ENCODE data around the gene LDLRAD4.
"Not testable (repeated sequence)": the region's sequence is repeated elsewhere in the genome, so short reads cannot be mapped to it uniquely, and the experiment has no call there.

LDLRAD4 gene

GRCh38 chr18:13253786-13254688 lies 35.5 kb downstream of the LDLRAD4 start:
- DNase-seq = no peak

- DNase-seq = no peak
Observed at GRCh38 chr18:13254971-13255927, 36.7 kb downstream of the LDLRAD4 start.

- no peak for DNase-seq
Observed at GRCh38 chr18:13256444-13257305, 38.1 kb downstream of the LDLRAD4 start.

GRCh38 chr18:13257361-13257980 lies 38.9 kb downstream of the LDLRAD4 start:
- DNase-seq = no peak

- DNase-seq = no peak
Observed at GRCh38 chr18:13258921-13259320, 40.4 kb downstream of the LDLRAD4 start.

GRCh38 chr18:13259701-13260100 lies 41.1 kb downstream of the LDLRAD4 start:
- DNase-seq = no peak

GRCh38 chr18:13260197-13260934 lies 41.8 kb downstream of the LDLRAD4 start:
- DNase-seq = no peak

- no peak for DNase-seq
Observed at GRCh38 chr18:13260935-13261640, 42.5 kb downstream of the LDLRAD4 start.

GRCh38 chr18:13261661-13262357 lies 43.2 kb downstream of the LDLRAD4 start:
- DNase-seq = no peak

GRCh38 chr18:13262358-13262680 lies 43.8 kb downstream of the LDLRAD4 start:
- DNase-seq = not testable (repeated sequence)

- DNase-seq = no peak
Observed at GRCh38 chr18:13262839-13263691, 44.5 kb downstream of the LDLRAD4 start.

GRCh38 chr18:13264091-13265007 lies 45.8 kb downstream of the LDLRAD4 start:
- DNase-seq = no peak

GRCh38 chr18:13265008-13265910 lies 46.7 kb downstream of the LDLRAD4 start:
- DNase-seq = no peak

- no peak for DNase-seq
Observed at GRCh38 chr18:13265911-13266217, 47.3 kb downstream of the LDLRAD4 start.

GRCh38 chr18:13266218-13267100 lies 47.9 kb downstream of the LDLRAD4 start:
- DNase-seq = no peak

GRCh38 chr18:13267431-13267873 lies 48.9 kb downstream of the LDLRAD4 start:
- DNase-seq = no peak
